ENCODE results near the gene HHEX. TPM values are rescaled to one million over a fixed set of nuclear protein-coding genes. Genes with fewer than 3 reads are reported as not detected.

HHEX gene
- total and polyA plus RNA-seq, 11 donors: 1.5 to 14.0 (median 3.9) TPM

- 42 to 67% (median 53%) methylated on average over 24 to 61 of the region's 61 CpGs for WGBS, 4 donors
- H3K4me1 ChIP-seq: peaks cover 0 to 57% (median 14%) of the 10 kb centered on the region in 12 donors
- H3K36me3 ChIP-seq: peaks cover 0 to 35% (median 14%) of the 10 kb centered on the region in 9 donors
- DNase-seq (no peak), ATAC-seq (peak in 1 of 4 donors; percentile 35)
- H3K9me3 ChIP-seq: no peaks in the 10 kb centered on the region
- peaks cover 2 to 68% (median 40%) of the 10 kb centered on the region in 9 donors for H3K27me3 ChIP-seq
- intact Hi-C loops (cut with DNase I): loop anchor here in 7 of 10 donors (5.0 to 10.0 kb wide), 4 partner anchors 59 to 149 kb away; partner anchors contain the start of gene EXOC6 (in 2 of the 7)
- peak overlapping the region in 5 of 12 donors; percentile 6 to 27 (median 16) for H3K4me3 ChIP-seq
- H3K27ac ChIP-seq: no peak overlapping the region
- TF ChIP-seq POLR2A (IDR thresholded peaks at IDR 0.05): no peak
- no peak for TF ChIP-seq CTCF (IDR thresholded peaks at IDR 0.05)
Observed at GRCh38 chr10:92695679-92696605, 6.2 kb downstream of the HHEX start.

GRCh38 chr10:92696606-92697383 lies 7.0 kb downstream of the HHEX start:
- intact Hi-C loops (cut with DNase I): loop anchor here in 7 of 10 donors (5.0 to 10.0 kb wide), 4 partner anchors 58 to 148 kb away; partner anchors contain the start of gene EXOC6 (in 2 of the 7)
- H3K27ac ChIP-seq: no peak overlapping the region

GRCh38 chr10:92697663-92698511 lies 8.1 kb downstream of the HHEX start:
- intact Hi-C loops (cut with DNase I): loop anchor here in 7 of 10 donors (5.0 to 10.0 kb wide), 4 partner anchors 57 to 147 kb away; partner anchors contain the start of gene EXOC6 (in 2 of the 7)
- ATAC-seq (no peak), DNase-seq (no peak)
- Histone ChIP-seq H3K9me3 (no peaks in the 10 kb centered on the region), H3K27me3 (peaks cover 0 to 61% (median 28%) of the 10 kb centered on the region in 9 donors), H3K4me1 (peaks cover 0 to 55% (median 10%) of the 10 kb centered on the region in 12 donors), H3K36me3 (peaks cover 0 to 29% (median 14%) of the 10 kb centered on the region in 9 donors), H3K4me3 (no peak overlapping the region), H3K27ac (no peak overlapping the region)
- 73 to 81% (median 76%) methylated on average over 7 of the region's 7 CpGs for WGBS, 4 donors
- TF ChIP-seq CTCF (IDR thresholded peaks at IDR 0.05) (no peak), POLR2A (IDR thresholded peaks at IDR 0.05) (no peak)

More at GRCh38 chr10:92696606-92697383, 7.0 kb downstream of the HHEX start:
- 84 to 91% (median 89%) methylated on average over 7 of the region's 7 CpGs for WGBS, 4 donors
- H3K9me3 ChIP-seq: no peaks in the 10 kb centered on the region
- peaks cover 0 to 35% (median 14%) of the 10 kb centered on the region in 9 donors for H3K36me3 ChIP-seq
- TF ChIP-seq CTCF (IDR thresholded peaks at IDR 0.05): no peak
- no peak for TF ChIP-seq POLR2A (IDR thresholded peaks at IDR 0.05)
- ATAC-seq (no peak), DNase-seq (no peak)
- H3K27me3 ChIP-seq: peaks cover 2 to 66% (median 36%) of the 10 kb centered on the region in 9 donors
- H3K4me1 ChIP-seq: peaks cover 0 to 53% (median 14%) of the 10 kb centered on the region in 12 donors
- H3K4me3 ChIP-seq: no peak overlapping the region

Measured in heart left ventricle (tissue), 16 donors.